ENCODE results near the gene NABP2.
"Not testable (repeated sequence)": the region's sequence is repeated elsewhere in the genome, so short reads cannot be mapped to it uniquely, and the experiment has no call there.

The NABP2 gene

DNA sequence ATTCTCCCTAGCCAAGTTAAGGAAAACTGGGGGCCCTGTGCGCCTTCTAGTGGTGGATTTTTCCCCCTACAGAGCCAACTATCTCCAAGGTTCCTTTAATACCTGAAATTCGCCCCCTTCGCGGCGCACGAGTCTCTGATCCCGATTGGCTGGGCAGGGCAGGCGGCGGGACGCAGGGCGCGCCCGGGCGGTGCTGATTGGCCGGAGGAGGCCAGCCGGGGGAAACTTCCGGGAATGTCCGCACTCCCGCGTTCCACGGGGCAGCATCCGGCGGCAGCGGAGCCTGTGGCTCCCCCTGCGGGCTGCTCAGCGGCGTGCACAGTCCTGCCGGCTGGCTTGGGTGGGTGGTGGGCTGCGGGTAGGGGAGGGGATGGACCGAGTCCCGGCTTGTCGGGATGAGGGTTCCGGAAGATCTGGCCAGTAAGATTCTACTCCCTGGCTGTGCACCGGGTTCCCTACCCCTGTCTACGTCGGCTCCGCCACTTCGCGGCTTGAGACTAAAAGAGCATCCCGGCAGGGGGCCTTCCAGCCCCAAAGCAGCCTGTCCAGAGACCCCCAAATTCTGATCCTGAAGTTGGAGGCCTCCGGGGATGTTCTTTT is at the start of gene NABP2:
NABP2 (plus strand) TSS at position 241 of the 600 bp plus-strand sequence. CDS start 515 bp downstream, outside the sequence.
- intact Hi-C loops (cut with DNase I): loop anchor here (2.0 to 5.0 kb wide), 2 partner anchors 33 to 35 kb away; partner anchors contain the start of genes ANKRD52 and SMARCC2
- DNase-seq: peak; percentile 95 to 100 (median 98)

DNA sequence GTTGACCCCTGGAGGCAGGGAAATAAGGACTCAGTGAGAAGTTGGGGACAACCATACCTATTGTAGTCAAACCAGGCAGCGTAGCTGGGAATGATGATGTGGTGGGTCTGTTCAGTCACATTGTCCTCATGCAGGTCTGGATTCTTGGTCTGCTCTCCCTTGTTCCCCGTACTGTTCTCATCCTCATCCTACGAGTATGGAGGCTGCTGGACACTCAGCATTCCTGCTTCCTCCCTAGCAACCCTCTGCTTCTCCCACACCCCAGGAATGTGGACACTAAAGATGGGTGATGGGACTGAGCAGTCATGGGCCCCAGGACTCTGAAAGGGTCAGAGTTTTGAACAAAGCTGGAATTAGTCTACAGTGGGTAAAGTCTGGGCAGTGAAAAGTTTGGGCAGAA is 45.8 kb upstream of the NABP2 start:
- intact Hi-C loops (cut with DNase I): no loop called here
- no peak for DNase-seq

DNA sequence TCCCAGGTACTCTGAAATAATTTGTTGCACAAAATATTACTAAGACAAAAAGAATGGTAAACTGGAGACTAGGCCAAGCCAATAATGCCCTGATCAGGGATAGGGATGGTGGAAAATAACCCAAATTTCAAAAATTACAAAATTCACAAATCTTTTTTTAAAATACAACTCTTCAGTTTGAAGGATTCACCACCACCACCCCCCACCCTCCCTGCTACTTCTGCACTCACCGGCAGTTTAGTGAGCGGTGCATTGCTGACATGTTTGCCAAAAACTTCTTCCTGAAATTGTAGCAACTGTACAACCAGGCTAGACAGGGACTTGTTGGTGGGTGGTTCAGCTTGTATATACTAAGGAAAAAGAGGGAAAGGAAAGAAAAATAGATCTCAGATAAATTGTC is 37.2 kb upstream of the NABP2 start:
- DNase-seq: no peak
- intact Hi-C loops (cut with DNase I): no loop called here

DNA sequence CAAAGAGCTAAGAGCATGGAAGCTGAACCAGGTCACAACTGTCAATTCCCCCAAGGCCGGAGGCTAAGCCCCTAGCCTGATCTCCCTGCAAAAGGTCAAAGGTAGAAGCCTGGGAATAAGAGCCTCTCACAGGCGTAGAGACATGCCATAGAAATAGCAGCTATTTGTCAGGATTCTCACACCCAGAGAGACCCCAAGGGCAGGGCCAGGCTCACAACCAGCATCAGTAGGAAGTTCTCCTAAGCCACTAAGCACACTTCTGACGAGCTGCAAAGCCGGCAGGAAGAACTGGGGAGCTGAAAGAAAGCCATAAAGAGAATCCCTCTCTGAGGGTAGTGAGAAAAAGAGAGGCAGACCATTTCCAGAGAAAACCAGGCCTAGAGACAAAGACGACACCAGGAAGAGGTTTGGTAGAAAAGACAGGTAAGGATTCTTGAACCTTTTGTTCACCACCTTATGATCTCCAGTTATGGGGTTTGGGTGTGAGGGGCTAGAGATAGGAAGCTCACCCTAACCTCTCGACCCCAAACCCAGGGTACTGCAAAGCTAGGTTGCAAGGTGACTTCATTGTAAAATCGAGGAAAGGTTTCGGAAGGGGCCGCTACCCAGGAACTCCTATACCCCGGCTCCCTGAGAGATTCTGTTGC is 35.9 kb upstream of the NABP2 start:
- DNase-seq: no peak
- intact Hi-C loops (cut with DNase I): loop anchor here (2.0 kb wide), 2 partner anchors 37 to 69 kb away; partner anchors contain the start of genes NABP2 and ZC3H10

DNA sequence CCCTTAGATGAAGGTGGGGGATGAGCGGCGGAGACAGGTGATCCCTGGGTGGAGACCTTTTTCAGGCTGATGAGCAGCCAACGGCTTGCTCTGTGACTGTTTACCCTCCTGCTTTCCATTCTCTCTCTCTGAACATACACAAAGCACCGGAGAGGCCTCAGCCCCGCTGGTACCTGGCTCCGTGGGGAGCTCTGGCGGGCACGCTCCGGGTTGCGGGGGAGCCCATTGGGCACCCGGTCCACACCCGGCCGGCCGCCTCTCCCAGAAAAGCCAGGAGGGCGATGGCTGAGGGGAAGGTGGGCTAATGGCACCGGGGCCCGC is 35.4 kb upstream of the NABP2 start:
- intact Hi-C loops (cut with DNase I): loop anchor here (2.0 kb wide), 2 partner anchors 36 to 70 kb away; partner anchors contain the start of genes NABP2 and ZC3H10
- peak in 2 of 10 donors; percentile 13 to 75 for DNase-seq

DNA sequence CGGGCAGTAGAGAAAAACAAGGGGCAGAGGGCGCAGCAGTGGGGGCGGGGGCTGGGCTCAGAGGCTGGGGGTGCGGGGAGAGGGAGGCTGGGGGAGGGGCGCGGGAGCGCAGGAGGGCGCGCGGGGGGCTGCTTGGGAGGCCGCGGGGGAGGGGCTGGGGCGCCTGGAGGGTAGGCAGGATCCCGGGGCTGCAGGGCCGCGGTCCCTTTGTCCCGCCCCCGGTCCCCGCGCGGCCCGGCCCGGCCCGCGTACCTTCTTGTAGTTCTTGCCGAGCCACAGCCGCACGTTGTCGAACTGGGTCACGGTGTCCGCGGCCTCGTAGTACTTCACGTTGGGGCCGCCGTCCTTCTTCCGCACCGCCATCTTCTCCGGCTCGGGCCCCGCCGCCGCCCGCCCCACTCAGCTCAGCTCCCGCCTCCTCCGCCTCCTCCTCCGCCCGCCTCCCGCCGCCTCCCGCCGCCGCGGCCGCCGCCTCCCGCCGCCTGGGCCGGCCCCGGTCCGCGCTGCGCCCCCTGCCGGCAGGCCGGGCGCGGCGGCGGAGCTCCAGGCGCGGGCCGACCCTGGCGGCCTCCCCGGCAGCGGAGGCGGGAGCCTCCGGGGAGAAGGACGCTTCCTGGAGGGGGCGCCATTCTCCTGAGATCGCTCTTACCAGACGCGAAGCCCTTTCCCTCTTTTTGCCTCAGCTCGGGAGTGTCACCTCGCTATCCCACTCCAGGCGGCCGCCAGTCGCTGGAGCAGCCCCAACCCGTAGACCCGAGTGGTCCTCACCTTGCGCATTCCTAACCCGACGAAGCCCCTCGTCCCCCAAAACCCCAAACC is 34.8 kb upstream of the NABP2 start, which contains the start of gene SMARCC2:
SMARCC2 (minus strand) TSS at position 385 of the 819 bp plus-strand sequence; CDS start at position 363, 22 bp downstream.
- intact Hi-C loops (cut with DNase I): loop anchor here (2.0 kb wide), 2 partner anchors 35 to 71 kb away; partner anchors contain the start of genes NABP2 and ZC3H10

DNA sequence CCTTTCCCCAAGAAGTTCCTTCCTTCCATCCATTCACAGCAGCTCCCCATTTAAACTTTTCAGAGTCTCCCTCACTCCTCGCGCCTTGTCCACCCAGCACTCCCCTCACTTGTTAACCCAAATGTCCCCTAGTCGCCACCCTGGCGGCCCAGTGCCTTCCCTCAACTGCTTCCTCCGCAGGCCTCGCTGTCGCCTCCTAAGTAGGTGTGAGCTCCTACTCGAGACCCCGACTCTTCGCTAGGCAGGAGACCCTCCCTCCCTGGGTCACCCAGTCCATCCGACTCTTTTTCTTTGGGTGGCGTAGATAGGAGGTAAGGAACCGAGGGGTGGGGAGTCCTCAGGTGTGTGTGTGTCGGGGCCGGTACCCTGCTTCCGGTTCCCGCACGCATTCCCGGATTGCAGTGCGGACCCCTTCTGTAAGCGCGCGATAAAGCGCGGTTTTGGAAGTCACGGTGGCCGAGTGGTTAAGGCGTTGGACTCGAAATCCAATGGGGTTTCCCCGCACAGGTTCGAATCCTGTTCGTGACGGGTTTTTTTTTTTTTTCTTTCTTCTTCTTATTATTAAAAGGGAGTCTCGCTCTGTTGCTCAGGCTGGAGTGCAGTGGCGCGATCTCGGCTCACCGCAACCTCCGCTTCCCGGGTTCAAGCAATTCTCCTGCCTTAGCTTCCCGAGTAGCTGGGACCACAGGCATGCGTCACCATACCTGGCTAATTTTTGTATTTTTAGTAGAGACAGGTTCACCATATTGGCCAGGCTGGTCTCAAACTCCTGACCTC is 34.0 kb upstream of the NABP2 start:
- DNase-seq: peak; percentile 72 to 97 (median 84)
- intact Hi-C loops (cut with DNase I): loop anchor here (2.0 to 5.0 kb wide), 3 partner anchors 35 to 272 kb away; partner anchors contain the start of genes NABP2 and ZC3H10

More for the DNA sequence above, 34.8 kb upstream of the NABP2 start, which contains the start of gene SMARCC2:
- peak; percentile 58 to 96 (median 78) for DNase-seq

DNA sequence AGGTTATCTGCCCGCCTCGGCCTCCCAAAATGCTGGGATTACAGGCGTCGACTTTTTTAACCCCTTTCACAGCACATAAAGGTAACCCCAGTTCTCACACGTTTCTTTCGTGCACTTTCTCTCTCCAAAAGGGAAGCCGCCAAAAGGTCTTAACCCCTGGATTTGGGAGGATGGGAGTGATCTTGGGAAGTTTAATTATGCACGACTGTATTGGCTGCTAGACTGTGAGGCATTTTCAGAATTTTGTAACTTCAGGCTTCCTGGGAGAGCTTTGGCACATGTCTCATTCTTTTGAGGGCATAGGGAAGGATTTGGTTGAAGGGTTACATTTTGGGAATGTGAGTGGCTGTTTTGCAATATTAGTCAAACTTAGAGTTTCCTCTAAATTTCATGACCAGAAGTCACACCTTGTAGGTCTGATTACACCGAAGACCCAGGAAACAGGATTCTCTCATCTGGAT is 33.4 kb upstream of the NABP2 start:
- no peak for DNase-seq
- intact Hi-C loops (cut with DNase I): loop anchor here (5.0 kb wide), 1 partner anchor 272 kb away; no protein-coding TSS in a partner anchor

DNA sequence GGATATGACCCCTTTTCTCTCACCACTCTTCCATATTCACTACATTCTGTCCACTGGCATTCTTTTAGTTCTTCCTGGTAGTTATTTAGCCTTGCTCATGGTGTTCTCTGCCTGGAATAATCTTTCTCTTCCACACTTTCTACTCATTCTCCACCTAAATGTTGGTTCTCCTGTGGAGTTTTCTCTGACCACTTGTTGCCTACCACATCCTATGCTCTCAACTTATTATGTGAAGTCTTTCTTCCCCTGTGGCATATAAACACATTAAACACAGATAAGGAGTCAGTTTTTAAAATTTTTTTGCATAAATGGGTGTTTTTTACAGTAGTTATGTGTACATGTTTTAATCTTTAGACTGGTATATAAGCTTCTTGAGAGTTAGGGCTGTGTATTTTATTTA is 31.6 kb upstream of the NABP2 start:
- DNase-seq: no peak
- intact Hi-C loops (cut with DNase I): loop anchor here (2.0 to 5.0 kb wide), 2 partner anchors 66 to 270 kb away; partner anchors contain the start of gene ANKRD52

DNA sequence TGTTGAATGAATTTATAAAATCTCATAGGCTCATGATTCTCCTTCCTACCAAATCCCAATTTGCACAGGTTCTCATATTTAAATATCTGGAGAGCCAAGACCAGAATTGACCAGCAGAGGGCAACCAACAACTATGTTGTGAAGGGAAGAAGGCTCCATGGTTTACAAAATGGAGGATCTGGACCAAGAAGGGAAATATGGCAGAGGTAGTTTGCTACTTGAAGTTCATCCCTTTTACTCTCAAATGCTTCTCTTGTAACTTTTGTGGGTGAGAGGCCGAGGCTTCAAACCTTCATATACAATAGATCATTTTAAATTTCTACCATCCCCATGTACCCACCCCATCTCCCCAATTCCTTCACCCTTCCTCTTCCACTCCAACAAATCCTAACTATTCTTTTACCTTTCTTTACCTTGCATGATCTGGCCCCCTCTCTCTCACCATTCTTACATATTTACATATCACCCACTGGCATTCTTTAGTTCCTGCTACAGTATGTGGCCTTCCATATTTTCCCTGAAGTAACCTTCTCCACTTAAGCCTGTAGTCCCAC is 31.0 kb upstream of the NABP2 start:
- DNase-seq: peak in 5 of 10 donors; percentile 35 to 57 (median 55)
- intact Hi-C loops (cut with DNase I): loop anchor here (2.0 to 5.0 kb wide), 2 partner anchors 66 to 269 kb away; partner anchors contain the start of gene ANKRD52

DNA sequence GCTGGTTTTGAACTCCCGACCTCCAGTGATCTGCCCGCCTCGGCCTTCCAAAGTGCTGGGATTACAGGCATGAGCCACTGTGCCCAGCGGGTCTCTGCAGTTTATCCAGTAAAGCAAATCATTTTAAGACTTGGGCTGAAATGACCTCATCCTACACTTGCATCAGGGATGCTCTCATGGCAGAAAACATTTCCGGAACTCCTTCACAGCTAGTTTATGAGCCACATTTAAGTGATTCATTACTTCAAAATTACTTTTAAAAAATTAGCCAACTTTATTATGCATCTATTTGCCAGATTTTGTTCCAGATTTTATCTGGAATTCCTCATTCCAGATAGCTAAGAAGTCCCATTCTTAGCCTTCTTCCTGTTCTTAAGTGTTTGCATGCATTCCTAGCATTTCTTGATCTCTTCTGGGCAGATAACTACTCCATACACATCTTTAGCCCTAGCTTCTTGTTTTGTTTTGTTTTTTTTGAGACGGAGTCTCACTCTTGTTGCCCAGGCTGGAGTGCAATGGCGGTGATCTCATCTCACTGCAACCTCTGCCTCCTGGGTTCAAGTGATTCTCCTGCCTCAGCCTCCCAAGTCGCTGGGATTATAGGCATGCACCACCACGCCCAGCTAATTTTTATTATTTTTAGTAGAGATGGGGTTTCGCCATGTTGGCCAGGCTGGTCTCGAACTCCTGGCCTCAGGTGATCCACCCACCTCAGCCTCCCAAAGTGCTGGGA is 27.2 kb upstream of the NABP2 start:
- DNase-seq; intact Hi-C loops (cut with DNase I): not testable (repeated sequence)

DNA sequence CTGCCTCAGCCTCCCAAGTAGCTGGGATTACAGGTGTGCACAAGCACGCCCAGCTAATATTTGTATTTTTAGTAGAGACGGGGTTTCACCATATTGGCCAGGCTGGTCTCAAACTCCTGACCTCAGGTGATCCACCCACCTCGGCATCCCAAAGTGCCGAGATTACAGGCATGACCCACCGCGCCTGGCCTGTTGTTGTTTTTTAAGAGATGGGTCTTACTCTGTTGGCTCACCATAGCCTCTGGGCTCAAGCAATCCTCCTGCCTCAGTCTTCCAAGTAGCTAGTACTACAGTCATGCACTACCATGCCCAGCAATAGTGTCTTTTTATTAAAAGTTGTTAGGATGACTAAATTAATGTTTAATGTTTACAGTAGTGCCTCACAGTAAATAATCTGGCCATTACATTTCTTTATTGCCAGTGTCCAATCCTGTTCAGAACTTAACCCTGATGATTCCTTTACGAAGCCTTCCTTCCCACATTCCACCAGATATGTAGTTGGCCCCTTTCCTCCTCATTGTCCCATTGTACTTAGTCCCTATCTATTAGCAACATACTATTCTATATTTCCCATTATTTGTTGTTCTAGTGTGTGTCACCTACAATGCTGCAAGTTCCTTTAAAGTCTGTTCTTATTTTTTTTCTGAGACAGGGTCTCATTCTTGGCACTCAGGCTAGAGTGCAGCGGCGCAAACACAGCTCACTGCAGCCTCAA is 26.1 kb upstream of the NABP2 start:
- intact Hi-C loops (cut with DNase I): no loop called here
- no peak for DNase-seq

DNA sequence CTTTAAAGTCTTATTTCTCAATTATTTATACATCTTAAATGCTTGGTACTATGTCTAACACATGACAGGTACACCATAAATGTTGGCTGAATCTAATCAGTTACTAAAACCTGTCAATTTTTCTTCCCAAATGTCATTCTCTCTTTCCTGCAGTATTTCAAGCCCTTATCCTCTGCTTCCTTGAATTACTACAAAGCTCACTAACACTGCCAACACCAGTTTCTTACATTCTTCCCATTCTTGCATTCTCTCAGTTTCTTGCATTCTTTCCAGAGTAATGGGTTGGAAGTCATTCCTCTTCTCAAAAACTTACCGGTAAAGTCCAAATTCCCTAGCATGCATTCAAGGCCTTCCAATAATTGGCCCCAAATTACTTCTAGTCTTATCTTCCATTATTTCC is 25.3 kb upstream of the NABP2 start:
- DNase-seq: no peak
- intact Hi-C loops (cut with DNase I): no loop called here

DNA sequence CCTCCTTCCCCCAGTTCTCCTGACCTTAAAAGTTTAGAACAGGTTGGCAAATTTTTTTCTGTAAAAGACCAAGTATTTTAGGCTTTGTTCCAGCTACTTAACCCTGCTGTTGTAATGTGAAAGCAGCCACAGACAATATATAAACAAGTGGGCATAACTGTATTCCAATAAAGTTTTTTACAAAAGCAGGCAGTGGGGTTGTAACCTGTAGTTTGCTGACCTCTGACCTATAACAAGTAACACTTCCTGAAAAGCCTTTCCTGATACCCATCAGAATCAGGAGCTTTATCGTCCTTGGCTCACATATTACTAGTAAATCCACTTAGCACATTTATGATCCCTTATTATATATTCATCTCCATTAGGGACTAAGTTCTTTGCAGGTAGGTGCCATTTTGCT is 21.8 kb upstream of the NABP2 start:
- DNase-seq: no peak
- intact Hi-C loops (cut with DNase I): no loop called here

DNA sequence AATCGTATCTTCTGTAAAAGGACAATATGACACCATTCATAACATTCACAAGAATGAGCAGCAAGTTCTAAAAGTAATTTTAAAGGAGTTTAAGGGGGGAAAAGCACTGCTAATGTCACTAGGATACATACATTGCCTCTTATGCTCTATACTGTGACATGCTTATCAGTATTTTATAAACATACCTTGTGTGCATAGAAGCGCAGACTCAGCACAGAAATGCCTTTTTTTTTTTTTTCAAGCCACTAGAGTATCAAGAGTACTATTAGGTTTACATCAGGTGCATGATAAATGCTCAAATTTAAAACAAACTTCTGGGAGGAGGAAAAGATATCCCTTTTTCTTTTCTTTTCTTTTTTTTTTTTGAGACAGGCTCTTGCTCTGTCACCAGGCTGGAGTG is 21.3 kb upstream of the NABP2 start:
- no peak for DNase-seq
- intact Hi-C loops (cut with DNase I): no loop called here

DNA sequence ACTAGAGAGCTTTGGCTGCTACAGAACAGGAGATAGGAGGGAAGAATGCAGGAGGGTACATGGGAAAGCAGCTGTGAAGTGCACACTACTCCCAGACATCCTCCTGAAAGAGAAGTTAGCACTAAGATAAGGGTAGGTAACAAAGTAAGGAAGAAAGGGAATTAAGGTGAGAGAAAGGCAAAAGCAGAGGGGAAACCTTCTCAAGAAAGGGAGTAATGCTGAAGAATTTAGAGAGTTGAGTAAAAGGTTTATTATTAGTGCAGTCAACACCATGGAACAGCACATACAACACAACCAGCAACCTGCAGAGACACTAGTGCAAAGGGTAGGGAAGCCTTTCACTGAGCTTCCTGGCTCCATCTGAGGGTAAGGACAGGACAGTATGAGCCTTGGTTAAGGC is 19.9 kb upstream of the NABP2 start:
- intact Hi-C loops (cut with DNase I): no loop called here
- DNase-seq: no peak

DNA sequence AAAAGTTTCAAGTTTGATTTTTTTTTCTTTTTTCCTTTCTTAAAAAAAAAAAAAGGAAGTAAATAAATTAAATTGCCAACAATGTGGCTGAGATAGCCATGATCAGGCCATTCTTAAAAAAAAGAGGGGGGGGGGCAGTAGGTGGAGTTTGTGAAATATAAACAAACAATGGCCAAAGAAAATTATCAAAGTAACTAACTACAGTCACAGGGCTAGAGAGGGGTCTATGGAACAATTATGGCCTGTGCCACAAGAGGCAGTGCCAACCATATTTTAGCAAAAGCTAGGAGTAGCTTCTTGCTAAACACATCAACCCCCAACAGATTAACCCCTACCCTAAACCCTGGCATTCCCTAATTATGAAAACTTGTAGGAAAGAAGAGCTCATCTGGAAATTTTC is 18.7 kb upstream of the NABP2 start:
- intact Hi-C loops (cut with DNase I): no loop called here
- DNase-seq: no peak

Measured in posterior cingulate gyrus (tissue), 11 donors.